Heart left ventricle (tissue), 13 donors: ENCODE measurements around the gene PPP2R5B.

Source experiments
- CTCF ChIP-seq, 12 donors: fragments of 200-600 bp; sonication (generic) in 4 of 12; IDR thresholded peaks; one replicate each; pipeline versions ENCODE4 v1.5.0 to v1.8.0; 2018 to 2022; ENCODE audit warnings: antibody characterized with exemption in 12 of 12, mild to moderate bottlenecking in 5 of 12
- POLR2A ChIP-seq, 2 donors: fragments of 450-650 bp; IDR thresholded peaks; one replicate each; pipeline ENCODE4 v1.6.1; 2017; ENCODE audit warnings: antibody characterized with exemption in 2 of 2, mild to moderate bottlenecking in 2 of 2, moderate library complexity in 2 of 2
- donor health status: ischemic (EF 13 %, LVEDD 7.1; RV severe dilation, severe dysfunction).
- donor health status: DM: no; HTN: yes; CAD: no.
- donor health status: DM: no; HTN: no; CAD: no.
- donor health status: ischemic (EF 25% LVEDD 6.9; RV normal size, moderate dysfunction).
- donor health status: ischemic (EF 25% LVEDD 5.7; RV mildly dilated, moderate dysfunction).
- donor health status: ischemic (EF 35%, LVEDD 5.7; RV mildly dilated, moderate dysfunction).
- donor health status: nonischemic (EF 11% LVEDD 7.7; RV severe dilation, severe dysfunction).
- donor health status: DM: yes; HTN: yes; CAD: no.
- donor health status: PGD.
- donor health status: ischemic (EF 29% LVEDD 5.4; RV normal size, mild dysfunction).
- donor health status: nonischemic (EF 23%, LVEDD 6.1; RV moderate dilation, normal function).

GRCh38 chr11:64888406-64888728, 36.1 kb upstream of the PPP2R5B start:
- no peak for TF ChIP-seq CTCF (IDR thresholded peaks at IDR 0.05)
- no peak for TF ChIP-seq POLR2A (IDR thresholded peaks at IDR 0.05)
